ENCODE measurements around the gene USP40. TPM values are rescaled to one million over a fixed set of nuclear protein-coding genes. Genes with fewer than 3 reads are reported as not detected.
A peak's percentile ranks its signal among the peaks of the same experiment; 100 is the strongest.

The USP40 gene
- total RNA-seq, 4 donors from 2014 or later = 10.9 to 29.2 (median 12.4) TPM

GRCh38 chr2:233456934-233457333 lies 109.6 kb downstream of the USP40 start:
- no peak overlapping the region for H3K27ac ChIP-seq
- no peaks in the 10 kb centered on the region for H3K27me3 ChIP-seq
- TF ChIP-seq POLR2A (IDR thresholded peaks at IDR 0.05) (no peak), CTCF (IDR thresholded peaks at IDR 0.05 in 4 of 5, conservative IDR thresholded peaks at IDR 0.05 in 1 of 5) (no peak)
- ATAC-seq = no peak
- in situ Hi-C loops (cut with MboI; ENCODE audit: low sequenced_read_pairs in 4 of 4) (no loop called here), intact Hi-C loops (cut with DNase I; ENCODE audit: low total_unique reads) (no loop called here)
- DNase-seq = no peak
- no peaks in the 10 kb centered on the region for H3K9me3 ChIP-seq
- H3K4me3 ChIP-seq = no peak overlapping the region
- peaks cover 0 to 97% of the 10 kb centered on the region in 2 donors for H3K36me3 ChIP-seq
- peaks cover 12 to 13% of the 10 kb centered on the region in 2 donors for H3K4me1 ChIP-seq

GRCh38 chr2:233456111-233456510 lies 110.5 kb downstream of the USP40 start:
- Histone ChIP-seq H3K4me1 (peaks cover 7 to 13% of the 10 kb centered on the region in 2 donors), H3K4me3 (no peak overlapping the region), H3K27me3 (no peaks in the 10 kb centered on the region), H3K27ac (no peak overlapping the region), H3K36me3 (peaks cover 0 to 97% of the 10 kb centered on the region in 2 donors), H3K9me3 (no peaks in the 10 kb centered on the region)
- ATAC-seq (no peak), DNase-seq (peak in 1 of 2 donors; percentile 8)
- in situ Hi-C loops (cut with MboI; ENCODE audit: low sequenced_read_pairs in 4 of 4) (no loop called here), intact Hi-C loops (cut with DNase I; ENCODE audit: low total_unique reads) (no loop called here)
- TF ChIP-seq POLR2A (IDR thresholded peaks at IDR 0.05) (no peak), CTCF (IDR thresholded peaks at IDR 0.05 in 4 of 5, conservative IDR thresholded peaks at IDR 0.05 in 1 of 5) (no peak)

GRCh38 chr2:233455491-233455890 lies 111.1 kb downstream of the USP40 start:
- peaks cover under 1 to 8% of the 10 kb centered on the region in 2 donors for H3K4me1 ChIP-seq
- TF ChIP-seq CTCF (IDR thresholded peaks at IDR 0.05 in 4 of 5, conservative IDR thresholded peaks at IDR 0.05 in 1 of 5) (no peak), POLR2A (IDR thresholded peaks at IDR 0.05) (no peak)
- H3K4me3 ChIP-seq = no peak overlapping the region
- DNase-seq (peak in 1 of 2 donors; percentile 8), ATAC-seq (no peak)
- H3K27ac ChIP-seq = no peak overlapping the region
- intact Hi-C loops (cut with DNase I; ENCODE audit: low total_unique reads) = loop anchor here (2.0 kb wide), 1 partner anchor 13 kb away; no protein-coding TSS in a partner anchor
- peaks cover 0 to 100% of the 10 kb centered on the region in 2 donors for H3K36me3 ChIP-seq
- in situ Hi-C loops (cut with MboI; ENCODE audit: low sequenced_read_pairs in 4 of 4) = no loop called here
- no peaks in the 10 kb centered on the region for H3K27me3 ChIP-seq
- no peaks in the 10 kb centered on the region for H3K9me3 ChIP-seq

- in situ Hi-C loops (cut with MboI; ENCODE audit: low sequenced_read_pairs in 4 of 4) = no loop called here
These were observed 111.6 kb downstream of the USP40 start for GRCh38 chr2:233455006-233455405.

More at GRCh38 chr2:233455006-233455405, 111.6 kb downstream of the USP40 start:
- TF ChIP-seq CTCF (IDR thresholded peaks at IDR 0.05 in 4 of 5, conservative IDR thresholded peaks at IDR 0.05 in 1 of 5) (no peak), POLR2A (IDR thresholded peaks at IDR 0.05) (no peak)
- Histone ChIP-seq H3K27me3 (no peaks in the 10 kb centered on the region), H3K9me3 (no peaks in the 10 kb centered on the region), H3K4me1 (peaks cover 0 to 4% of the 10 kb centered on the region in 2 donors), H3K36me3 (peaks cover 0 to 100% of the 10 kb centered on the region in 2 donors), H3K4me3 (no peak overlapping the region), H3K27ac (peak overlapping the region in 1 of 4 donors; percentile 5)
- DNase-seq = peak in 1 of 2 donors; percentile 14
- no peak for ATAC-seq
- intact Hi-C loops (cut with DNase I; ENCODE audit: low total_unique reads) = loop anchor here (2.0 kb wide), 1 partner anchor 14 kb away; no protein-coding TSS in a partner anchor
